ENCODE results near the gene GRM7. TPM values are rescaled to one million over a fixed set of nuclear protein-coding genes. Genes with fewer than 3 reads are reported as not detected.

Gene GRM7
- total and polyA plus RNA-seq, 4 donors, result 0.20 to 1.3 (median 0.80) TPM

- no peaks in the 10 kb centered on the region for H3K27me3 ChIP-seq (ENCODE audit: control insufficient read depth in 3 of 3, insufficient read depth in 3 of 3, low read length in 2 of 3)
- no peak overlapping the region for H3K9ac ChIP-seq (ENCODE audit: insufficient read depth in 1 of 2, low read length in 2 of 2)
- no peak overlapping the region for H3K4me3 ChIP-seq
- H3K4me1 ChIP-seq (ENCODE audit: control insufficient read depth in 5 of 5, insufficient read depth in 5 of 5, low read length in 5 of 5), result peaks cover 0 to 2% (median 0%) of the 10 kb centered on the region in 5 donors
- H3K27ac ChIP-seq (ENCODE audit: low read depth in 1 of 2, low read length in 1 of 2), result no peak overlapping the region
- no peaks in the 10 kb centered on the region for H3K36me3 ChIP-seq (ENCODE audit: control insufficient read depth in 4 of 4, insufficient read depth in 4 of 4, low read length in 4 of 4)
- no peak for TF ChIP-seq CTCF (IDR thresholded peaks at IDR 0.05; ENCODE audit: control extremely low read depth, extremely low read depth)
- H3K9me3 ChIP-seq (ENCODE audit: control insufficient read depth in 4 of 4, insufficient read depth in 3 of 4, low read length in 3 of 4), result no peaks in the 10 kb centered on the region
- ATAC-seq (ENCODE audit: insufficient read depth, low FRiP score) (peak; percentile 90), DNase-seq (peak; percentile 58 to 87 (median 79))
- WGBS, 2 donors, result 10 to 26% methylated on average over 4 of the region's 4 CpGs
Observed at GRCh38 chr3:7682822-7683229, 821.9 kb downstream of the GRM7 start.

GRCh38 chr3:7683426-7683825 lies 822.5 kb downstream of the GRM7 start:
- H3K9ac ChIP-seq (ENCODE audit: insufficient read depth in 1 of 2, low read length in 2 of 2), result no peak overlapping the region
- peaks cover 0 to 2% (median 0%) of the 10 kb centered on the region in 5 donors for H3K4me1 ChIP-seq (ENCODE audit: control insufficient read depth in 5 of 5, insufficient read depth in 5 of 5, low read length in 5 of 5)
- TF ChIP-seq CTCF (IDR thresholded peaks at IDR 0.05; ENCODE audit: control extremely low read depth, extremely low read depth), result no peak
- no peaks in the 10 kb centered on the region for H3K36me3 ChIP-seq (ENCODE audit: control insufficient read depth in 4 of 4, insufficient read depth in 4 of 4, low read length in 4 of 4)
- H3K27me3 ChIP-seq (ENCODE audit: control insufficient read depth in 3 of 3, insufficient read depth in 3 of 3, low read length in 2 of 3), result no peaks in the 10 kb centered on the region
- H3K9me3 ChIP-seq (ENCODE audit: control insufficient read depth in 4 of 4, insufficient read depth in 3 of 4, low read length in 3 of 4), result no peaks in the 10 kb centered on the region
- ATAC-seq (ENCODE audit: insufficient read depth, low FRiP score) (no peak), DNase-seq (no peak)
- 73 to 87% methylated on average over 1 of the region's 1 CpG for WGBS, 2 donors
- H3K27ac ChIP-seq (ENCODE audit: low read depth in 1 of 2, low read length in 1 of 2), result no peak overlapping the region
- H3K4me3 ChIP-seq, result no peak overlapping the region

- DNase-seq, result peak in 2 of 3 donors; percentile 8 to 13
- H3K9me3 ChIP-seq (ENCODE audit: control insufficient read depth in 4 of 4, insufficient read depth in 3 of 4, low read length in 3 of 4), result no peaks in the 10 kb centered on the region
- WGBS, 2 donors, result 17 to 19% methylated on average over 1 of the region's 1 CpG
Observed at GRCh38 chr3:7684182-7684715, 823.3 kb downstream of the GRM7 start.

More at GRCh38 chr3:7684182-7684715, 823.3 kb downstream of the GRM7 start:
- no peak overlapping the region for H3K9ac ChIP-seq (ENCODE audit: insufficient read depth in 1 of 2, low read length in 2 of 2)
- no peak for TF ChIP-seq CTCF (IDR thresholded peaks at IDR 0.05; ENCODE audit: control extremely low read depth, extremely low read depth)
- H3K4me3 ChIP-seq, result no peak overlapping the region
- ATAC-seq (ENCODE audit: insufficient read depth, low FRiP score), result no peak
- H3K27me3 ChIP-seq (ENCODE audit: control insufficient read depth in 3 of 3, insufficient read depth in 3 of 3, low read length in 2 of 3), result no peaks in the 10 kb centered on the region
- peaks cover 0 to 2% (median 0%) of the 10 kb centered on the region in 5 donors for H3K4me1 ChIP-seq (ENCODE audit: control insufficient read depth in 5 of 5, insufficient read depth in 5 of 5, low read length in 5 of 5)
- H3K27ac ChIP-seq (ENCODE audit: low read depth in 1 of 2, low read length in 1 of 2), result no peak overlapping the region
- no peaks in the 10 kb centered on the region for H3K36me3 ChIP-seq (ENCODE audit: control insufficient read depth in 4 of 4, insufficient read depth in 4 of 4, low read length in 4 of 4)

Data from lung (tissue), 12 donors.